Lung (tissue), 12 donors: ENCODE data around the gene RASGRP1. TPM values are rescaled to one million over a fixed set of nuclear protein-coding genes. Genes with fewer than 3 reads are reported as not detected.

ENCODE experiments used
- ATAC-seq: fragments of 200-7000 bp; cut with Tn5 transposase; one replicate; pipeline ENCODE4 v1.9.1; 2020; ENCODE audit warnings: moderate number of reproducible peaks; ENCODE audit not compliant: insufficient read depth, low FRiP score
- DNase-seq, 3 donors: peaks; one replicate each; pipeline ENCODE4 v3.0.0-alpha.2; 2013 to 2017
- H3K27ac ChIP-seq, 2 donors: one replicate each; pipeline ENCODE4 v1.5.1; 2013; ENCODE audit warnings: mild to moderate bottlenecking in 2 of 2, moderate library complexity in 2 of 2, control low read depth in 1 of 2, inconsistent platforms in 1 of 2, low read depth in 1 of 2, low read length in 1 of 2
- H3K27me3 ChIP-seq, 3 donors: one replicate each; pipeline ENCODE4 v1.5.1; 2013; ENCODE audit warnings: low read length in 2 of 3; ENCODE audit not compliant: control insufficient read depth in 3 of 3, insufficient read depth in 3 of 3
- H3K36me3 ChIP-seq, 4 donors: one replicate each; pipeline ENCODE4 v1.5.1; 2013; ENCODE audit warnings: low read length in 4 of 4, mild to moderate bottlenecking in 1 of 4, moderate library complexity in 1 of 4; ENCODE audit not compliant: control insufficient read depth in 4 of 4, insufficient read depth in 4 of 4
- H3K4me1 ChIP-seq, 5 donors: one replicate each; pipeline ENCODE4 v1.5.1; 2013; ENCODE audit warnings: low read length in 5 of 5, mild to moderate bottlenecking in 2 of 5, moderate library complexity in 1 of 5; ENCODE audit not compliant: control insufficient read depth in 5 of 5, insufficient read depth in 5 of 5
- H3K4me3 ChIP-seq: one replicate; pipeline ENCODE4 v1.5.1; 2013; ENCODE audit warnings: mild to moderate bottlenecking, control low read depth, moderate library complexity
- H3K9ac ChIP-seq, 2 donors: one replicate each; pipeline ENCODE4 v1.5.1; 2013; ENCODE audit warnings: low read length in 2 of 2, control low read depth in 1 of 2; ENCODE audit not compliant: insufficient read depth in 1 of 2
- H3K9me3 ChIP-seq, 4 donors: one replicate each; pipeline ENCODE4 v1.5.1; 2013; ENCODE audit warnings: low read length in 3 of 4, mild to moderate bottlenecking in 1 of 4, moderate library complexity in 1 of 4; ENCODE audit not compliant: control insufficient read depth in 4 of 4, insufficient read depth in 3 of 4
- CTCF ChIP-seq: IDR thresholded peaks from 2 replicates; pipeline ENCODE4 v1.5.1; 2012; ENCODE audit warnings: mild to moderate bottlenecking; ENCODE audit errors: control extremely low read depth, extremely low read depth
- WGBS, 2 donors: extraction: QIAGEN DNeasy Blood & Tissue Kit; methylation state at CpG; one replicate each; pipeline ENCODE4 v1.1.7; 2013; 5-methylcytosine and 5-hydroxymethylcytosine counted together
- polyA plus RNA-seq, 2 donors: library from polyadenylated mRNA; stranded (reverse); fragments of 200-250 nt; gene quantifications; one replicate each; pipeline ENCODE4 v1.2.1, GENCODE V29; 2013
- total RNA-seq, 2 donors: library from RNA; depleted of rRNA in 1 of 2; stranded (reverse); fragments of >200 nt in 1 of 2; gene quantifications; one replicate each; pipeline ENCODE4 v1.2.1, GENCODE V29; 2014 to 2021
- donor health status: control.
- donor health status: control.
- donor health status: Bipolar disorder and iron deficiency.
- donor health status: healthy.
- donor health status: DM: yes; HTN: yes; CAD: no.

Gene RASGRP1
- total and polyA plus RNA-seq, 4 donors: 0.81 to 7.5 (median 2.5) TPM

GRCh38 chr15:38578626-38579025, 14.0 kb upstream of the RASGRP1 start:
- Histone ChIP-seq H3K4me1 (no peaks in the 10 kb centered on the region), H3K9me3 (no peaks in the 10 kb centered on the region), H3K27ac (no peak overlapping the region), H3K4me3 (no peak overlapping the region), H3K9ac (no peak overlapping the region), H3K27me3 (no peaks in the 10 kb centered on the region), H3K36me3 (no peaks in the 10 kb centered on the region)
- no peak for DNase-seq
- 86 to 88% methylated on average over 3 of the region's 3 CpGs for WGBS, 2 donors
- no peak for ATAC-seq
- no peak for TF ChIP-seq CTCF

- Histone ChIP-seq H3K9ac (no peak overlapping the region), H3K27ac (no peak overlapping the region), H3K4me1 (no peaks in the 10 kb centered on the region), H3K27me3 (no peaks in the 10 kb centered on the region), H3K4me3 (no peak overlapping the region), H3K36me3 (no peaks in the 10 kb centered on the region), H3K9me3 (no peaks in the 10 kb centered on the region)
- TF ChIP-seq CTCF: no peak
- no peak for DNase-seq
- no peak for ATAC-seq
- WGBS, 2 donors: 82 to 88% methylated on average over 7 of the region's 7 CpGs
These were observed 12.9 kb upstream of the RASGRP1 start for GRCh38 chr15:38577424-38577987.

- no peaks in the 10 kb centered on the region for H3K27me3 ChIP-seq
- no peak for ATAC-seq
- H3K36me3 ChIP-seq: no peaks in the 10 kb centered on the region
- TF ChIP-seq CTCF: no peak
- H3K27ac ChIP-seq: no peak overlapping the region
- DNase-seq: no peak
- H3K9ac ChIP-seq: no peak overlapping the region
- 89 to 95% methylated on average over 3 of the region's 3 CpGs for WGBS, 2 donors
- no peak overlapping the region for H3K4me3 ChIP-seq
- H3K4me1 ChIP-seq: no peaks in the 10 kb centered on the region
- H3K9me3 ChIP-seq: no peaks in the 10 kb centered on the region
These were observed 12.2 kb upstream of the RASGRP1 start for GRCh38 chr15:38576837-38577236.

- no peaks in the 10 kb centered on the region for H3K27me3 ChIP-seq
- H3K4me1 ChIP-seq: no peaks in the 10 kb centered on the region
- no peaks in the 10 kb centered on the region for H3K36me3 ChIP-seq
- no peak overlapping the region for H3K9ac ChIP-seq
- whole genome bisulfite sequencing, 2 donors: 82 to 94% methylated on average over 1 of the region's 1 CpG
- TF ChIP-seq CTCF: no peak
- H3K27ac ChIP-seq: no peak overlapping the region
- H3K4me3 ChIP-seq: no peak overlapping the region
- ATAC-seq (no peak), DNase-seq (no peak)
- H3K9me3 ChIP-seq: no peaks in the 10 kb centered on the region
These were observed 11.6 kb upstream of the RASGRP1 start for GRCh38 chr15:38576261-38576660.
